Activated naive CD8-positive, alpha-beta T cell treated with anti-CD3 and anti-CD28 coated beads, Interleukin-2, amount 10 ng/mL, durations not matched to agents 7 days and 5 days (primary cell): ENCODE measurements around the gene CFDP1. TPM values are rescaled to one million over a fixed set of nuclear protein-coding genes. Genes with fewer than 3 reads are reported as not detected.

ENCODE experiments used
- ATAC-seq: fragments of 150-1000 bp; cut with Tn5 transposase; one replicate; pipeline ENCODE4 v1.10.0; 2021; ENCODE audit warnings: low read depth, moderate library complexity
- POLR2A ChIA-PET: fragments of 350-600 bp; sonication (Branson Sonifier 250); formaldehyde crosslinking; loops from one replicate; lab custom pipeline; 2021; ENCODE audit warnings: antibody characterized with exemption; lab: Charles Lee
- DNase-seq: peaks from one replicate; pipeline ENCODE4 v3.0.0; 2021
- H3K27ac Mint-ChIP-seq: one replicate; pipeline ENCODE4 v1.8.0; 2022; ENCODE audit warnings: mild to moderate bottlenecking, mixed read lengths
- H3K27me3 Mint-ChIP-seq: one replicate; pipeline ENCODE4 v1.8.0; 2022; ENCODE audit warnings: mild to moderate bottlenecking, moderate library complexity, mixed read lengths
- H3K36me3 Mint-ChIP-seq: one replicate; pipeline ENCODE4 v1.8.0; 2021; ENCODE audit warnings: mild to moderate bottlenecking, mixed read lengths
- H3K4me1 Mint-ChIP-seq: one replicate; pipeline ENCODE4 v1.8.0; 2021; ENCODE audit warnings: mixed read lengths
- H3K4me3 Mint-ChIP-seq: one replicate; pipeline ENCODE4 v1.8.0; 2022; ENCODE audit warnings: mild to moderate bottlenecking, moderate library complexity, mixed read lengths
- H3K9me3 Mint-ChIP-seq: one replicate; pipeline ENCODE4 v1.8.0; 2021; ENCODE audit warnings: mixed read lengths
- total RNA-seq, 2 experiments: library from RNA; stranded (reverse); gene quantifications; one replicate each; pipeline ENCODE4 v1.2.3, GENCODE V29; 2021

CFDP1 gene
- total RNA-seq, 2 experiments from 2014 or later: 47.8 to 49.4 TPM

GRCh38 chr16:75383141-75383540 lies 50.2 kb downstream of the CFDP1 start:
- Mint-ChIP-seq H3K27ac (no peak overlapping the region), H3K9me3 (no peaks in the 10 kb centered on the region), H3K27me3 (peaks cover 21% of the 10 kb centered on the region), H3K4me3 (no peak overlapping the region), H3K36me3 (peaks cover 15% of the 10 kb centered on the region), H3K4me1 (peaks cover 26% of the 10 kb centered on the region)
- POLR2A ChIA-PET: no interaction called here
- no peak for ATAC-seq
- no peak for DNase-seq

- Mint-ChIP-seq H3K27ac (no peak overlapping the region), H3K9me3 (no peaks in the 10 kb centered on the region), H3K27me3 (peaks cover 25% of the 10 kb centered on the region), H3K4me1 (peaks cover 26% of the 10 kb centered on the region), H3K4me3 (no peak overlapping the region), H3K36me3 (peaks cover 19% of the 10 kb centered on the region)
- DNase-seq (no peak), ATAC-seq (no peak)
- POLR2A ChIA-PET: no interaction called here
These were observed 50.7 kb downstream of the CFDP1 start for GRCh38 chr16:75382611-75383010.

GRCh38 chr16:75380870-75381269 lies 52.4 kb downstream of the CFDP1 start:
- Mint-ChIP-seq H3K36me3 (peaks cover 32% of the 10 kb centered on the region), H3K9me3 (no peaks in the 10 kb centered on the region), H3K4me1 (peaks cover 26% of the 10 kb centered on the region), H3K27me3 (peaks cover 32% of the 10 kb centered on the region), H3K27ac (no peak overlapping the region), H3K4me3 (peak overlapping the region; percentile 56)
- DNase-seq (no peak), ATAC-seq (no peak)
- POLR2A ChIA-PET: interaction anchor here (0.7 kb wide), 1 partner anchor 173 kb away, joined by 3 read pairs; no protein-coding TSS in a partner anchor

GRCh38 chr16:75379911-75380847 lies 53.1 kb downstream of the CFDP1 start:
- DNase-seq (no peak), ATAC-seq (peak; percentile 86)
- Mint-ChIP-seq H3K36me3 (peaks cover 37% of the 10 kb centered on the region), H3K4me1 (peaks cover 26% of the 10 kb centered on the region), H3K27me3 (peaks cover 29% of the 10 kb centered on the region), H3K27ac (peak overlapping the region; percentile 24), H3K4me3 (peak overlapping the region; percentile 56), H3K9me3 (no peaks in the 10 kb centered on the region)
- POLR2A ChIA-PET: interaction anchor here (0.6 to 1.6 kb wide), 3 partner anchors 16 to 173 kb away, joined by 3 read pairs; partner anchors contain the start of gene CFDP1

DNA sequence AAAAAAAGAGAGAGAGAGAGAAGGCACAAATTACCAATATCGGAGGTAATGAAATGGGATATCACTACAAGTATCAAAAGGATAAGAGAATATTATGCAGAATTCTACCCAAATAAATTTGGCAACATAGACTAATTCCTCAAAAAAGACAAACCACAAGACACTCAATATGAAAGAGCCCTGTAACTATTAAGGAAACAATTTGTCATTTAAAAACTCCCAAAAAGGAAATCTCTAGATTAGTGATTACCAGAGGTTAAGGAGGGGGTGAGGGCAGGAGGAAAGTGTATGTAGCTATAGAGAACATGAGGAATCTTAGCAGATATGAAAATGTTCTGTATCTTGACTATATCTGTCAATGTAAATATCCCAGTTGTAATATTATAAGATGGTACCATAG lies 54.0 kb downstream of the CFDP1 start:
- Mint-ChIP-seq H3K27me3 (peaks cover 29% of the 10 kb centered on the region), H3K36me3 (peaks cover 38% of the 10 kb centered on the region), H3K4me3 (no peak overlapping the region), H3K4me1 (peaks cover 26% of the 10 kb centered on the region), H3K27ac (no peak overlapping the region), H3K9me3 (no peaks in the 10 kb centered on the region)
- ATAC-seq (no peak), DNase-seq (no peak)
- POLR2A ChIA-PET: interaction anchor here (0.6 to 1.6 kb wide), 2 partner anchors 15 to 54 kb away, joined by 3 read pairs; partner anchors contain the start of gene CFDP1

GRCh38 chr16:75378616-75379015 lies 54.7 kb downstream of the CFDP1 start:
- POLR2A ChIA-PET: interaction anchor here (1.6 kb wide), 1 partner anchor 55 kb away, joined by 3 read pairs; the partner anchor contains the start of gene CFDP1
- Mint-ChIP-seq H3K36me3 (peaks cover 38% of the 10 kb centered on the region), H3K4me1 (peaks cover 26% of the 10 kb centered on the region), H3K27me3 (peaks cover 29% of the 10 kb centered on the region), H3K27ac (no peak overlapping the region), H3K4me3 (no peak overlapping the region), H3K9me3 (no peaks in the 10 kb centered on the region)
- DNase-seq (no peak), ATAC-seq (no peak)

- peaks cover 26% of the 10 kb centered on the region for H3K4me1 Mint-ChIP-seq
- no peak overlapping the region for H3K4me3 Mint-ChIP-seq
- H3K9me3 Mint-ChIP-seq: no peaks in the 10 kb centered on the region
- peaks cover 40% of the 10 kb centered on the region for H3K36me3 Mint-ChIP-seq
- DNase-seq (no peak), ATAC-seq (no peak)
- H3K27ac Mint-ChIP-seq: no peak overlapping the region
- H3K27me3 Mint-ChIP-seq: peaks cover 27% of the 10 kb centered on the region
- POLR2A ChIA-PET: no interaction called here
These were observed 55.4 kb downstream of the CFDP1 start for GRCh38 chr16:75377729-75378386.

DNA sequence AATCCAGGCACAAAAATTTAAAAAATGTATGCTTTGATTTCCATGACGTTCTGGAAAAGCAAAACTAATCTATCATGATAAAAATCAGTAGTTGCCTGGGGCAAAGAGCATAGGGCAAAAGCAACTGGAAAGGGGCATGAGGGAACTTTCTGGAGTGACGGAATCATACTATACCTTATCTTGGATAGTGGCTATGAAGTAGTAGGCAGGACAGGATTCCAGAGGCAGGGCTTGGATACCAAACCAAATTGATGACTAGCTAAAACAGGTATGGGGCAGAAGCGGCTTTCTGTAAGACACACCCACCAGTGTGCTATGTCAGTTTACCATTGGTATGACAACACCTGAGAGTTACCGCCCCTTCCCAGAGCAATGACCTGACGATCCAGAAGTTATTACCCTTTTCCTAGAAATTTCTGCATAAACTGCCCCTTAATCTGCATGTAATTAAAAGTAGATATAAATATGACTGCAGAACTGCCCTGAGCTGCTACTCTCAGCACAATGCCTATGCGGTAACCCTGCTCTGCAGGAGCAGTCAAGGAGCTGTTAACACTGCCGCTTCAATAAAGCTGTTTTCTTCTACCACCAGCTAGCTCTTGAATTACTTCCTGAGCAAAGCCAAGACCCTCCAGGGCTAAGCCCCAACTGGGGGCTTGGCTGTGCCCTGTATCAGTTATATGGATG lies 56.7 kb downstream of the CFDP1 start:
- ATAC-seq (no peak), DNase-seq (no peak)
- H3K27me3 Mint-ChIP-seq: peaks cover 27% of the 10 kb centered on the region
- H3K36me3 Mint-ChIP-seq: peaks cover 37% of the 10 kb centered on the region
- no peaks in the 10 kb centered on the region for H3K9me3 Mint-ChIP-seq
- peaks cover 22% of the 10 kb centered on the region for H3K4me1 Mint-ChIP-seq
- H3K4me3 Mint-ChIP-seq: no peak overlapping the region
- H3K27ac Mint-ChIP-seq: no peak overlapping the region
- POLR2A ChIA-PET: no interaction called here

GRCh38 chr16:75374388-75374787 lies 58.9 kb downstream of the CFDP1 start:
- Mint-ChIP-seq H3K27ac (no peak overlapping the region), H3K27me3 (peaks cover 21% of the 10 kb centered on the region), H3K4me3 (no peak overlapping the region), H3K36me3 (peaks cover 31% of the 10 kb centered on the region), H3K9me3 (no peaks in the 10 kb centered on the region), H3K4me1 (peaks cover 7% of the 10 kb centered on the region)
- DNase-seq: no peak
- POLR2A ChIA-PET: no interaction called here
- ATAC-seq: no peak

DNA sequence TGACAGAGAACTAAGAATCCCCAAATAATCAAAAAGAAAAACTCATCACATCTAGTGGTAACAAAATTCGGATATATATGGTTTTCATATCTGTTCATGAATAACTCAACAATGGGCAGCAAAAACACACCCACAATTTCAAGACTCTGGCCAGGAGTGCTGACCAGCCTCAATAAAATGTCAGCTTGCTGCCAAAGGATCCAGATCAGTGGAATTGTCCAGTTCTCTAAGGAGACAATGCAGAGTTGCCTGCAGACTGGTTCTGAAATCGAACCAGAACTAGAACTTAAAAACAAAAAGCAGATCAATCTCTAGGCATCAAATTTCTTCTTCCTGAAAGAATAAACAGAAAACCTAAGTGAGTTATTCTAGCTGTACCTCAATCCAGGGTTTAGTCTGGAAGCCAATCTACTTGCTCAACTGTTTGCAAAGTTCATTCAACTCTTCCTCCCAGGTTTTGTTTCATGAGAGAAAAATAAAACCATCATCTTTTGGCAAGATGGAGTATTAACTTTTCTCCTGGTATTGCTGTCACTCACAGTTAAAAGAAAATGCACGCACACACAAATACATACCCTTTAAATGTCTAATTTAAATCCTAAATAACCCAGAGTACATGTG lies 61.0 kb downstream of the CFDP1 start:
- no peak overlapping the region for H3K27ac Mint-ChIP-seq
- H3K4me1 Mint-ChIP-seq: peaks cover 2% of the 10 kb centered on the region
- no peak for ATAC-seq
- H3K36me3 Mint-ChIP-seq: peaks cover 19% of the 10 kb centered on the region
- peaks cover 5% of the 10 kb centered on the region for H3K27me3 Mint-ChIP-seq
- H3K9me3 Mint-ChIP-seq: no peaks in the 10 kb centered on the region
- no peak overlapping the region for H3K4me3 Mint-ChIP-seq
- POLR2A ChIA-PET: no interaction called here
- DNase-seq: no peak

DNA sequence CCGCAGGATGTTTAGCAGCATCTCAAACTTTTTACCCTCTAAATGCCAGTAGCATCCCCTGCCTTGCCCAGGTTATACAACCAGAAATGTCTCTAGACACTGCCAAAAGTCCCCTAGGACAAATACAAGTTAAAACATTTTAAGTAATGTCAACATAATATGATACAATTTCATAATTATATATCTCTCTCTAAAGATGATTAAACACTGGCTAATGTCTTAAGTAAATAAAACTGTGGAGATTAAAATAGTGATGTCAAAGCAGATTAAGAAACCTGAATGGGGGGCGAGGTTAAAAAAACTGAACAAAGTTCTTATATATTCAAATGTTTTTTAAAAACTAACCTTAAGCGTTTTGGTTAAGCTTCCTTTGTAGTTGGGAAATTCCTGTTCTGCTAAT lies 62.1 kb downstream of the CFDP1 start:
- POLR2A ChIA-PET: no interaction called here

DNA sequence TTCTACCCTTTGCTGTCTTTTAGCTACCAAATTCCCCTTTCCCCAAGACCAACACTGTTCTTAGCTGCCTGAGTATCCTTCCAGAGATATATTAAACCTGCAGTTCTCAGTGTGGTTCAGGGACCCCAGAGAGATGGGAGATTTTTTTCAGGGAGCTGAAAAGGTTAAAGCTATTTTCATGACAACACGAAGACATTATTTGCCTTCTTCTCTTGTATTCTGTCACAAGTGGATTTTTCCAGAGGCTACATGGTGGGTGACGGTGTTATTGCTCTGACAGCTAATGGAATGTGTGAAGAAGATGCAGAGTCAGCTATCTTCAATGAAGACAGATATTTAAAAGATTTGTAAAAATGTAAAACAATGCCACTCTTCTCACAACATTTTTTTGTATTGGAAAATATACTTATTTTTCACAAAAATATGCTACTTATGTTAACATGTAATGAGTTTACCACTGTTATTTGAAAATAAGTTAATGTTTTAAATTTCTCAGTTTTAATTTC lies 69.0 kb downstream of the CFDP1 start:
- Mint-ChIP-seq H3K4me1 (peaks cover 3% of the 10 kb centered on the region), H3K27ac (no peak overlapping the region), H3K4me3 (no peak overlapping the region), H3K36me3 (peaks cover 13% of the 10 kb centered on the region), H3K9me3 (peaks cover 2% of the 10 kb centered on the region), H3K27me3 (no peaks in the 10 kb centered on the region)
- DNase-seq (no peak), ATAC-seq (no peak)
- POLR2A ChIA-PET: interaction anchor here (0.6 kb wide), 1 partner anchor 15 kb away, joined by 3 read pairs; no protein-coding TSS in a partner anchor

More for the DNA sequence above, 62.1 kb downstream of the CFDP1 start:
- no peak for DNase-seq
- Mint-ChIP-seq H3K9me3 (peaks cover 2% of the 10 kb centered on the region), H3K27me3 (no peaks in the 10 kb centered on the region), H3K4me3 (no peak overlapping the region), H3K4me1 (peaks cover 4% of the 10 kb centered on the region), H3K27ac (no peak overlapping the region), H3K36me3 (peaks cover 15% of the 10 kb centered on the region)
- no peak for ATAC-seq
